ENCODE data around the gene CD81.

DNA sequence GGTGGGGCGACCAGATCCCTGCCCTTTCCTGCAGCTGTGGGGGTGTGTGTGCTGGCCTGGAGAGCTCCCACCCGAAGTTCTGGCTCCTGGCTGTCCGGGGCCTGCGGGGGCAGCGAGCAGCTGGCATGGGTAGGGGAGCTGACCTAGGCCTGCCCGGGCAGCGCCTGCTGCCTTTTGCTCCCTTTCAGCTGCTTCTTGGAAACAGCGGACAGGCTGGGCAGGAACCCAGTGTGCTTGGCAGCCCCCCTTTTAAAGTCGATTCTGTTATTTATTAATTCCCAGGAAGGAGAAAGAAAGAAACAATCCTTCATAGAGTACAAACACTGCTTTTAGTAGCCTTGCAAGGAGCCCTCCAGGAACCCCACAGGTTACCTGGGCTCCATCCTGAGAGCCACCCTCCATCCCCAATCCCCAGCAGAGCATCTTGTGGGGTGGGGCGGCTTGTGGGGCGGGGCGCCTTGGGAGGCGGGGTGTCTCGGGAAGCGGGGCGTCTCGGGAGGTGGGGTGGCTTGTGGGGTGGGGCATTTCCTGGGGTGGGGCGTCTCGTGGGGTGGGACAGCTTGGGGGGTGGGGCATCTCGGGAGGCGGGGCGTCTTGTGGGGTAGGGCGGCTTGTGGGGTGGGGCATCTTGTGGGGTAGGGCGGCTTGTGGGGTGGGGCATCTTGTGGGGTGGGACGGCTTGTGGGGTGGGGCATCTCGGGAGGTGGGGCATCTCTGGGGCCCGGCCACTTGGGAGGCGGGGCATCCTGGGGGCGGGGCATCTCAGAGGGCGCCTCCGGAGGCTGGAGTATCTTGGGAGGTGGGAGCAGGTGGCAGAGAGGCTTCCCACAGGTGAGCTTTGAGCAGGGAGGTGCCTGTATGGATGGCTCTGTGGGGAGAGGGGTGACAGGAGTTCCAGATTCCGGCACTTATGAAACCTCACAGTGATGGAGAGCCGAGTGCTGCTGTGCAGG lies 7.0 kb downstream of the CD81 start:
- TF ChIP-seq, protein P1, sequence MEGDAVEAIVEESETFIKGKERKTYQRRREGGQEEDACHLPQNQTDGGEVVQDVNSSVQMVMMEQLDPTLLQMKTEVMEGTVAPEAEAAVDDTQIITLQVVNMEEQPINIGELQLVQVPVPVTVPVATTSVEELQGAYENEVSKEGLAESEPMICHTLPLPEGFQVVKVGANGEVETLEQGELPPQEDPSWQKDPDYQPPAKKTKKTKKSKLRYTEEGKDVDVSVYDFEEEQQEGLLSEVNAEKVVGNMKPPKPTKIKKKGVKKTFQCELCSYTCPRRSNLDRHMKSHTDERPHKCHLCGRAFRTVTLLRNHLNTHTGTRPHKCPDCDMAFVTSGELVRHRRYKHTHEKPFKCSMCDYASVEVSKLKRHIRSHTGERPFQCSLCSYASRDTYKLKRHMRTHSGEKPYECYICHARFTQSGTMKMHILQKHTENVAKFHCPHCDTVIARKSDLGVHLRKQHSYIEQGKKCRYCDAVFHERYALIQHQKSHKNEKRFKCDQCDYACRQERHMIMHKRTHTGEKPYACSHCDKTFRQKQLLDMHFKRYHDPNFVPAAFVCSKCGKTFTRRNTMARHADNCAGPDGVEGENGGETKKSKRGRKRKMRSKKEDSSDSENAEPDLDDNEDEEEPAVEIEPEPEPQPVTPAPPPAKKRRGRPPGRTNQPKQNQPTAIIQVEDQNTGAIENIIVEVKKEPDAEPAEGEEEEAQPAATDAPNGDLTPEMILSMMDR (conservative IDR thresholded peaks at IDR 0.05; ENCODE audit: low read length): no peak
- no peak for TF ChIP-seq EZH2phosphoT487 (IDR thresholded peaks at IDR 0.05; ENCODE audit: borderline replicate concordance)

Measured in Loucy (cell line).